HepG2 (cell line): ENCODE results near the gene DHX57.

Experiments
- ATF1 ChIP-seq: IDR thresholded peaks from 2 replicates; pipeline ENCODE4 v1.6.1; 2016; ENCODE audit warnings: mild to moderate bottlenecking, control low read depth
- BRCA1 ChIP-seq: sonication (generic); formaldehyde crosslinking; IDR thresholded peaks from 2 replicates; pipeline ENCODE4 v1.4.0; 2020; ENCODE audit warnings: missing genetic modification reagents
- ETS1 ChIP-seq: sonication (generic); formaldehyde crosslinking; IDR thresholded peaks from 2 replicates; pipeline ENCODE4 v1.4.0; 2020; ENCODE audit warnings: missing genetic modification reagents
- FOXA3 ChIP-seq: IDR thresholded peaks from 2 replicates; pipeline ENCODE4 v1.6.1; 2016; ENCODE audit warnings: missing genetic modification reagents, missing compliant biosample characterization
- TRIM22 ChIP-seq: fragments of 450-650 bp; IDR thresholded peaks from 2 replicates; pipeline ENCODE4 v1.6.1; 2017
- ZKSCAN8 ChIP-seq: IDR thresholded peaks from 2 replicates; pipeline ENCODE4 v1.6.1; 2016; ENCODE audit warnings: borderline replicate concordance, missing genetic modification reagents, missing compliant biosample characterization

DNA sequence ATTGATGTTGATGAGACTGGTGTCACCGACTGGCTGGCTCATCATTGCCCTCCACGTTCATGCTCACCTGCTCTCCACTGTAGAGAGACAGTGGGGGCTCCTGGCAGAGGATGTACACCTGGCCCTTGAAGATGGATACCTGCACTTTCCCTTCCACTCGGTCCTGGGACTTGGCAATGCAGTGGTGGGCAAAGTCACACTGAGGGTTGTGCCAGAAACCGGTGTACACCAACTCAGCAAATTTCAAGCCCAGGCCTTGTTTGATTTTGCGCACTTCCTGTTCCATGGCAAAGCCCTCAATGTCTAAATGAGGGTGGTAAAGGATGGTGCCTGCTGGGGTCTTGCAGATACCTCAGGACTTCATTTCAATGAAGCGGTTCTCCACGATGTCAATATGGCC lies 65.2 kb downstream of the DHX57 start:
- TF ChIP-seq ETS1 (CRISPR knock-in tag) (no peak), TRIM22 (no peak), FOXA3 (CRISPR knock-in tag) (no peak), ATF1 (no peak), BRCA1 (no peak), ZKSCAN8 (no peak)
